ENCODE measurements around the gene OR2T29. TPM values are rescaled to one million over a fixed set of nuclear protein-coding genes. Genes with fewer than 3 reads are reported as not detected.
"Not testable (repeated sequence)": the region's sequence is repeated elsewhere in the genome, so short reads cannot be mapped to it uniquely, and the experiment has no call there.

Gene OR2T29
- not detected in 2 replicates for total RNA-seq

- intact Hi-C loops (cut with micrococcal nuclease); H3K27ac Mint-ChIP-seq; DNase-seq; H3K9me3 Mint-ChIP-seq; H3K36me3 Mint-ChIP-seq (ENCODE audit: low read depth); H3K27me3 Mint-ChIP-seq; H3K4me1 Mint-ChIP-seq; H3K4me3 Mint-ChIP-seq: not testable (repeated sequence)
These were observed at the start of gene OR2T29 for GRCh38 chr1:248562672-248563071. Gene OR2T29 (minus strand): TSS chr1:248562772. CDS start chr1:248559491, 3,281 bp downstream.

GRCh38 chr1:248611883-248612414, 49.4 kb upstream of the OR2T29 start:
- H3K4me3 Mint-ChIP-seq: no peak overlapping the region
- intact Hi-C loops (cut with micrococcal nuclease): loop anchor here (2.0 kb wide), 1 partner anchor 207 kb away; no protein-coding TSS in a partner anchor
- H3K27me3 Mint-ChIP-seq: no peaks in the 10 kb centered on the region
- H3K36me3 Mint-ChIP-seq (ENCODE audit: low read depth): no peaks in the 10 kb centered on the region
- no peaks in the 10 kb centered on the region for H3K9me3 Mint-ChIP-seq
- H3K27ac Mint-ChIP-seq: peak overlapping the region; percentile 13
- peaks cover 18% of the 10 kb centered on the region for H3K4me1 Mint-ChIP-seq
- no peak for DNase-seq

- intact Hi-C loops (cut with micrococcal nuclease): no loop called here
- Mint-ChIP-seq H3K27ac (peak overlapping the region; percentile 20), H3K27me3 (no peaks in the 10 kb centered on the region), H3K4me1 (peaks cover 17% of the 10 kb centered on the region), H3K4me3 (no peak overlapping the region), H3K36me3 (ENCODE audit: low read depth) (no peaks in the 10 kb centered on the region), H3K9me3 (no peaks in the 10 kb centered on the region)
- DNase-seq: no peak
These were observed 47.7 kb upstream of the OR2T29 start for GRCh38 chr1:248610301-248610700.

- intact Hi-C loops (cut with micrococcal nuclease): no loop called here
- no peaks in the 10 kb centered on the region for H3K27me3 Mint-ChIP-seq
- H3K27ac Mint-ChIP-seq: no peak overlapping the region
- no peak overlapping the region for H3K4me3 Mint-ChIP-seq
- H3K36me3 Mint-ChIP-seq (ENCODE audit: low read depth): no peaks in the 10 kb centered on the region
- peaks cover 6% of the 10 kb centered on the region for H3K9me3 Mint-ChIP-seq
- DNase-seq: no peak
- H3K4me1 Mint-ChIP-seq: peaks cover 4% of the 10 kb centered on the region
These were observed 36.8 kb upstream of the OR2T29 start for GRCh38 chr1:248599396-248599795.

GRCh38 chr1:248597589-248597988, 35.0 kb upstream of the OR2T29 start, which contains the start of gene OR2T10:
Gene OR2T10 (minus strand): TSS chr1:248597700. CDS start chr1:248593768, 3,932 bp downstream.
- intact Hi-C loops (cut with micrococcal nuclease): no loop called here
- no peak for DNase-seq
- Mint-ChIP-seq H3K27ac (peak within 1 kb of the TSS; percentile 32), H3K4me3 (no peak within 1 kb of the TSS), H3K36me3 (ENCODE audit: low read depth) (no peaks in the 10 kb centered on the region), H3K4me1 (peaks cover 4% of the 10 kb centered on the region), H3K27me3 (no peaks in the 10 kb centered on the region), H3K9me3 (peaks cover 6% of the 10 kb centered on the region)

- H3K36me3 Mint-ChIP-seq (ENCODE audit: low read depth): no peaks in the 10 kb centered on the region
- intact Hi-C loops (cut with micrococcal nuclease): no loop called here
- no peaks in the 10 kb centered on the region for H3K27me3 Mint-ChIP-seq
- H3K27ac Mint-ChIP-seq: peak overlapping the region; percentile 32
- H3K4me3 Mint-ChIP-seq: no peak overlapping the region
- no peaks in the 10 kb centered on the region for H3K9me3 Mint-ChIP-seq
- peaks cover 4% of the 10 kb centered on the region for H3K4me1 Mint-ChIP-seq
- DNase-seq: no peak
These were observed 34.0 kb upstream of the OR2T29 start for GRCh38 chr1:248596615-248597014.

DNA sequence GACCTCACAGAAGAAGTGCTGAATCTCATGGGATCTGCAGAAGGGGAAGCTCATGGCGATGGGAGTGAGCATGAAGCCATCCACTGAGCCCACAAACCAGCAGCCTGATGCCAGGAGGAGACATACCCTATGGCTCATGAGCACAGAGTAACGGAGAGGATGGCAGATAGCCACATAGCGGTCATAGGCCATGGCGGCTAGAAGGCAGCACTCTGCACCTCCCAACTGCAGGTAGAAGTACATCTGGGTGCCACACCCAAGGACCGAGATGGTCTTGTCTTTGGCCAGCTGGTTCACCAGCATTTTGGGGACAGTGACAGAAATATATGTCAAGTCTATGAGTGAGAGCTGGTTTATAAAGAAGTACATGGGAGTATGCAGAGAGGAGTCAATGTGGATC, 30.7 kb upstream of the OR2T29 start:
- no peak overlapping the region for H3K27ac Mint-ChIP-seq
- no peaks in the 10 kb centered on the region for H3K36me3 Mint-ChIP-seq (ENCODE audit: low read depth)

DNA sequence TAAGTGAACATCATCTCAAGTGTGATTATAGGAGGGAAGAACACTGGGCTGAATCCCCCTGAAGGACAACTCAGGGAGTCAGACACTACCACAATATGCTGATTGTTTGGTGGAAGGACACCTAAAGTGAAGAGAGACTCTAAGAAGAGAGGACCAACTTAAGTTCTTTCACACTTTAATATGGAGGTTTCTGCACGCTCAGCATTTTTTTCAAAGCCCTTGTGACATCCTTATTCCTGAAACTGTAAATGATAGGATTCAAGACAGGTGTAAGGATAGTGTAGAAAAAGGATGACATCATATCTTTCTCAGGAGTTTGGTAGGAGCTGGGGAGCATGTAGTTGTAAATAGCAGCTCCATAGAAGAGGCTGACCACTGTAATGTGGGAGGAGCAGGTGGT, 30.1 kb upstream of the OR2T29 start:
- H3K36me3 Mint-ChIP-seq (ENCODE audit: low read depth): no peaks in the 10 kb centered on the region
- H3K9me3 Mint-ChIP-seq: no peaks in the 10 kb centered on the region
- H3K27ac Mint-ChIP-seq: no peak overlapping the region
- no peak overlapping the region for H3K4me3 Mint-ChIP-seq
- intact Hi-C loops (cut with micrococcal nuclease): no loop called here
- no peaks in the 10 kb centered on the region for H3K27me3 Mint-ChIP-seq
- no peak for DNase-seq
- peaks cover 4% of the 10 kb centered on the region for H3K4me1 Mint-ChIP-seq

More for the DNA sequence above, 30.7 kb upstream of the OR2T29 start:
- intact Hi-C loops (cut with micrococcal nuclease): no loop called here
- no peaks in the 10 kb centered on the region for H3K9me3 Mint-ChIP-seq
- no peak for DNase-seq
- H3K4me1 Mint-ChIP-seq: peaks cover 4% of the 10 kb centered on the region
- H3K4me3 Mint-ChIP-seq: no peak overlapping the region
- H3K27me3 Mint-ChIP-seq: no peaks in the 10 kb centered on the region

DNA sequence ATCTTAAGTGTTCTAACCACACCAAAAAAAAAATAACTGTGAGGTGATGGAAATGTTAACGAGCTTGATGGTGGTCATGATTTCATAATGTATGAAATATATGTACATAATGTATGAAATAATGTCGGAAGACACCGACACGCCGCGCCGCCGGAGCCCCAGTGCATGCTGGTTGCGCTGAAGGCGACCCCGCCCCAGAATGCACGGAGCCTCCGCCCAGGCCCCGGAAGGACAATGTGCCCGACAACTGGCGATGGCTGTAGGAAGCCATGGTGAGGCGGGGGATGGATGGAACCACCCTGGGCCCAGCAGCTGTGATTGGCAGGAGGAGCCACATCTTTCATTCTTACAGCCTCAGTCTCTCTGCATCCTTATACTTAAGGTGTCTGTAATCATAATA, 27.5 kb upstream of the OR2T29 start:
- H3K4me3 Mint-ChIP-seq: no peak overlapping the region
- peaks cover 7% of the 10 kb centered on the region for H3K9me3 Mint-ChIP-seq
- H3K36me3 Mint-ChIP-seq (ENCODE audit: low read depth): no peaks in the 10 kb centered on the region
- H3K4me1 Mint-ChIP-seq: peaks cover 6% of the 10 kb centered on the region
- H3K27ac Mint-ChIP-seq: no peak overlapping the region
- no peak for DNase-seq
- intact Hi-C loops (cut with micrococcal nuclease): no loop called here
- H3K27me3 Mint-ChIP-seq: no peaks in the 10 kb centered on the region

DNA sequence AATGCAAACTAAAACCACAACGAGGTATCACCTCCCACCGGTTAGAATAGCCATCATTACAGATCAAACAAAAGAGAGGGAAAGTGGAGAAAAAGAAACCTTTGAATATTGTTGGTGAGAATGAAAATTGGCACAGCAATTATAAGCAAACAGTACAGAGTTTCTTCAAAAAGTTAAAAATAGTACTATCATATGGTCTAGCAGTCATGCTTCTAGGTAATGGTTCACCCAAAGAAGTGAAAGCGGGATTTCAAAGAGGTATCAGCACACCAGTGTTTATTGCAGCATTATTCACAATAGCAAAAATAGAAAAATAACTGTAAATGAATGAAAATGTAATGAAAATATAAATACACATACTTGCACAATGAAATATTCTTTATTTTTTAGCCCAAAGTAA, 26.8 kb upstream of the OR2T29 start:
- DNase-seq: no peak
- H3K36me3 Mint-ChIP-seq (ENCODE audit: low read depth): no peaks in the 10 kb centered on the region
- H3K4me3 Mint-ChIP-seq: no peak overlapping the region
- no peak overlapping the region for H3K27ac Mint-ChIP-seq
- intact Hi-C loops (cut with micrococcal nuclease): no loop called here
- H3K4me1 Mint-ChIP-seq: peaks cover 9% of the 10 kb centered on the region
- peaks cover 7% of the 10 kb centered on the region for H3K9me3 Mint-ChIP-seq
- no peaks in the 10 kb centered on the region for H3K27me3 Mint-ChIP-seq

DNA sequence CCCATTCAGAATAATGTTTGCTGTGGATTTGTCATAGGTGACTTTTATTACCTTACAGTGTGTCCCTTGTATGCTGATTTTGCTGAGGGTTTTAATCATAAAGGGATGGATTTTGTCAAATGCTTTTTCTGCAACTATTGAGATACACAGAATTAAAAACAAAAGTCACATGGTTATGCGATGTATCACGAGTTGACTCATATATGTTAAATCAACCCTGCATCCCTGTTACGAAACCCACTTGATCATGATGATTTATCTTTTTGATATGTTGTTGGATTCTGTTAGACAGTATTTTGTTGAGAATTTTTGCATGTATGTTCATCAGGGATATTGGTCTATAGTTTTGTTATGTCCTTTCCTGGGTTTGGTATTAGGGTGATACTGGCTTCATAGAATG, 22.7 kb upstream of the OR2T29 start:
- no peaks in the 10 kb centered on the region for H3K36me3 Mint-ChIP-seq (ENCODE audit: low read depth)
- peak overlapping the region; percentile 29 for H3K27ac Mint-ChIP-seq
- H3K4me1 Mint-ChIP-seq: peaks cover 9% of the 10 kb centered on the region
- H3K27me3 Mint-ChIP-seq: no peaks in the 10 kb centered on the region
- H3K9me3 Mint-ChIP-seq: peaks cover 7% of the 10 kb centered on the region
- no peak for DNase-seq
- no peak overlapping the region for H3K4me3 Mint-ChIP-seq
- intact Hi-C loops (cut with micrococcal nuclease): no loop called here

GRCh38 chr1:248576260-248576980, 13.8 kb upstream of the OR2T29 start:
- Mint-ChIP-seq H3K4me1 (peaks cover 3% of the 10 kb centered on the region), H3K9me3 (peaks cover 5% of the 10 kb centered on the region), H3K4me3 (no peak overlapping the region), H3K27me3 (no peaks in the 10 kb centered on the region), H3K27ac (no peak overlapping the region), H3K36me3 (ENCODE audit: low read depth) (no peaks in the 10 kb centered on the region)
- intact Hi-C loops (cut with micrococcal nuclease): no loop called here
- DNase-seq: no peak

DNA sequence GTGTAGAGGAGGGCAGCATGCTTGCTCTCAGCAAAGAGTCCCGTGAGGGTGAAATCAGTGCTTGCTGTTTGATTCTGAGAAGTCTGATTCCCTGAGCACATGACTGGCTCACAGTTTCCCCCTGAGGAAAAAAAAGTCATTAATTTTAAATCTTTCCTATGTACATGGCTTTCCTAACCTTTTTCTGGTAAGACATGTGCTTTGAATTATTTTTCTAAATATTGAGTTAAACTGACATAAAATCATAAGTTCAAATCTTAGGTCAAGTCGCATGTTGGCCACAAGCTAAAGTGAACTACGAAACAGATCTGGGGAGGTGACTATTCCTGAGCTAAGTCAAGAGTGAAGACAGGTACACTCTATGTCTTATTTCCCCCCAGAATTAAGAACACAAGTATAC, 12.1 kb upstream of the OR2T29 start, which contains the start of gene OR2T34:
Gene OR2T34 (minus strand): TSS at position 101 of the 400 bp plus-strand sequence. CDS start 0 bp downstream, at position 101.
- DNase-seq; H3K27me3 Mint-ChIP-seq; H3K36me3 Mint-ChIP-seq (ENCODE audit: low read depth); H3K4me3 Mint-ChIP-seq; H3K27ac Mint-ChIP-seq; intact Hi-C loops (cut with micrococcal nuclease); H3K9me3 Mint-ChIP-seq; H3K4me1 Mint-ChIP-seq: not testable (repeated sequence)

DNA sequence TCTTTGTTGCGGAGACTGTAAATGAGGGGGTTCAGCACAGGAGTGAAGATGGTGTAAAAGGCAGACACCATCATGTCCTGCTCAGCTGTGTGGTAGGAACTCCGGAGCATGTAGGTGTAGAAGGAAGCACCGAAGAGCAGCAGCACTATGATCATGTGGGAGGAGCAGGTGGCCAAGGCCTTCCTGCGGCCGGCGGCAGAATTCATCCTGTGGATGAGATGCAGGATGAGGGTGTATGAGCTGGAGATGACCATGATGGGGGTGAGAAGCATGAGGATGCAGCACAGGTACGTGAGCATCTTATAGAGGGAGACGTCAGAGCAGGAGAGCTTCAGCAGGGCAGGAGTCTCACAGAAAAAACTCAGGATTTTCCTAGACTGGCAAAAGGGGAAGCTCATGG, 11.3 kb upstream of the OR2T29 start:
- intact Hi-C loops (cut with micrococcal nuclease); H3K27ac Mint-ChIP-seq; H3K4me1 Mint-ChIP-seq: not testable (repeated sequence)

More for the DNA sequence above, 11.3 kb upstream of the OR2T29 start:
- not testable (repeated sequence) for H3K4me3 Mint-ChIP-seq; H3K9me3 Mint-ChIP-seq; H3K36me3 Mint-ChIP-seq (ENCODE audit: low read depth); H3K27me3 Mint-ChIP-seq; DNase-seq

All from activated CD4-positive, alpha-beta T cell treated with anti-CD3 and anti-CD28 coated beads, Interleukin-2, amount 10 ng/mL, durations not matched to agents 24 days and 14 days (primary cell).